Stimulated activated CD4-positive, alpha-beta T cell treated with anti-CD3 and anti-CD28 coated beads, Interleukin-1b, Interleukin-23, amount 100 ng/mL, for 48 hours (primary cell): ENCODE results near the gene SND1.
A peak's percentile ranks its signal among the peaks of the same experiment; 100 is the strongest.

Experiments
- DNase-seq: peaks from one replicate; pipeline ENCODE4 v3.0.0-alpha.2; 2020

The SND1 gene

GRCh38 chr7:127651556-127652332 lies at the start of gene SND1:
SND1 (plus strand) TSS chr7:127652194; CDS start chr7:127652374, 180 bp downstream.
- peak; percentile 99 for DNase-seq

- DNase-seq, result no peak
These were observed 43.5 kb upstream of the SND1 start for GRCh38 chr7:127608446-127608845.

GRCh38 chr7:127609297-127609696 lies 42.7 kb upstream of the SND1 start:
- DNase-seq, result no peak

- no peak for DNase-seq
These were observed 39.7 kb upstream of the SND1 start for GRCh38 chr7:127612263-127612662.

GRCh38 chr7:127616724-127617123 lies 35.3 kb upstream of the SND1 start:
- no peak for DNase-seq

GRCh38 chr7:127618042-127618441 lies 34.0 kb upstream of the SND1 start, which contains the start of gene PAX4:
PAX4 (minus strand) TSS chr7:127618142; CDS start chr7:127615928, 2,214 bp downstream.
- DNase-seq, result no peak

GRCh38 chr7:127618775-127619174 lies 33.2 kb upstream of the SND1 start:
- DNase-seq, result no peak

GRCh38 chr7:127619681-127620405 lies 32.2 kb upstream of the SND1 start:
- no peak for DNase-seq

- no peak for DNase-seq
These were observed 31.4 kb upstream of the SND1 start for GRCh38 chr7:127620406-127621233.

- DNase-seq, result no peak
These were observed 26.7 kb upstream of the SND1 start for GRCh38 chr7:127625331-127625730.

- DNase-seq, result no peak
These were observed 23.5 kb upstream of the SND1 start for GRCh38 chr7:127628445-127628844.

- peak; percentile 41 for DNase-seq
These were observed 22.6 kb upstream of the SND1 start for GRCh38 chr7:127629268-127629854.

- DNase-seq, result no peak
These were observed 19.6 kb upstream of the SND1 start for GRCh38 chr7:127632276-127632910.

- DNase-seq, result no peak
These were observed 16.2 kb upstream of the SND1 start for GRCh38 chr7:127635659-127636285.

- DNase-seq, result no peak
These were observed 13.8 kb upstream of the SND1 start for GRCh38 chr7:127638197-127638596.

- no peak for DNase-seq
These were observed 7.5 kb upstream of the SND1 start for GRCh38 chr7:127644484-127644883.

GRCh38 chr7:127647636-127648035 lies 4.4 kb upstream of the SND1 start:
- no peak for DNase-seq

- no peak for DNase-seq
These were observed 3.0 kb upstream of the SND1 start for GRCh38 chr7:127648986-127649385.

- DNase-seq, result no peak
These were observed 993 bp upstream of the SND1 start for GRCh38 chr7:127650847-127651555.

- DNase-seq, result no peak
These were observed 597 bp downstream of the SND1 start for GRCh38 chr7:127652333-127653248.
